Right renal pelvis (tissue), 4 donors: Measurements from ENCODE around the gene FOS. TPM values are rescaled to one million over a fixed set of nuclear protein-coding genes. Genes with fewer than 3 reads are reported as not detected.

ENCODE experiments used
- DNase-seq, 4 donors: peaks; one replicate each; pipeline ENCODE4 v3.0.0-alpha.2; 2013; ENCODE audit warnings: low read depth in 4 of 4, low spot score in 3 of 4, missing footprints in 1 of 4
- polyA plus RNA-seq, 4 donors: library from polyadenylated mRNA; unstranded; fragments of 120-200 nt; gene quantifications; one replicate each; pipeline ENCODE4 v1.2.1, GENCODE V29; 2013; ENCODE audit not compliant: insufficient read length in 4 of 4

FOS gene
- polyA plus RNA-seq, 4 donors, result 37.3 to 832 (median 397) TPM

DNA sequence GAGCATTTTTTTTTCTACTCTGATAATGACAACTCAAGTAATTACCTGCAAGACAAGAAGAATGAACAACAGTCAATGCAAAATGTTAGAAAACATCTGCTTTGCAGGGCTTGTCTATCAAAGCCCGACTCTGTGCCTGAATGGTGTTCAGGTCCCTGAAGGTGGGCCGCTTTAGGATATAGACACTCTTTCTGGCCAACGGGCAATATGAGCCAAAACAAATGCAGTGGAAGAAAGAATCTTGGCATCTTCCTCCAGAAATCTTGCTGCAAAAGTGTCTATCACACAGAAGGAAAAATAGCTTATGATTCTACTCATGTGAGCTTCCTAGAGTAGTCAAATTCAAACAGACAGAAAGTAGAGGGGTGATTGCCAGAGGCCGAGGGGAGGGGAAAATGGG is 32.7 kb downstream of the FOS start:
- DNase-seq, result no peak

DNA sequence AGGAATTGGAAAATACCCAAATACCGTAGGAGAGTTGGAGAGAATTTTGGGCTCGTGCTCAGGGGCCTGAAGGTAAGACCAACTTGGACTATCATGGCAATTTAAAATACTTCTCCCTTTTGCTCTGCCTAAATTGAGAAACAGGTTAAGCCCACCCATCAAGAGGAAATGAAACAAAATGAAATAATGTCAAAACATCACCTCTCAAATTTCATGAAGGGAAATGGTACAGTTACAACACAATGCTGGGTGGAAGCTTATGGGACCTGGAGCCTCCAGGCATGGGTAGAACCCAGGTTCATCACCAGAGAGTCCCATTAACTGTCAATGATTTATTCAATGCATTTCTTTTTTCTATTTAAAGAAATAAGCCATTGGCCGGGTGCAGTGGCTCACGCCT is 33.7 kb downstream of the FOS start:
- DNase-seq, result no peak

DNA sequence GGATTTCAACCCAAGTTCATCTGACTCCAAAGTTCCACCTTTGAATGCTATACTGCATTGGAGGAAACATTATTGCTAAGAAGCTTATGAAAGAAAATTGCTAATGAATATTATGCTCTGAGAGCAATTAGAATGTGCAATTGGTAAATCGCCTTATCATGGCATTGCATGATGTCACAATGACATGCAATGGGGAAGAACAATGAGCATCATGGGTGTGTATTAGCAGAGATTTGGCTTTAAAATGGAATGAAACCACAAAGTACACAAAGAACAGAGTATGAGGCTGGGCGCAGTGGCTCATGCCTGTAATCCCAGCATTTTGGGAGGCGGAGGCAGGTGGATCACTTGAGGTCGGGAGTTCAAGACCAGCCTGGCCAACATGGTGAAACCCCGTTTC is 34.7 kb downstream of the FOS start:
- no peak for DNase-seq

DNA sequence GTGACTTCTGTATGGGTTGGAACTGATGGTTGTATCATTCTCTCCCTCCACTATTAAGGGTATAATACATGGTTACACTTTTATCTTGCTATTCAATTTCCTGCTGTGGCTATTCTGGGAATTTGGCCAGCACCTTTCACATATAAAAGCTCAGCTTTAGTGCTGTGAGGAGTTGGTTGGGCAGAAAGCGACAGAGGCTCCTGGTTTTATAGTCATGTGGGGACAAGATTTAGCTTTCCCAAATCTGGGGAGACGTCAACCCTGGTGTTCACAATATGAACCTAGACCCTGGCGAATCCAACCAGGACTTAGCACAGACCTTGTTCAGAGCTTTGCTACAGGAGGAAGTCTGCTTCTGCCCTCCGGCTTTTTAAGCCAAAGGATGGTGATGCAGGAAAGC is 36.5 kb downstream of the FOS start:
- no peak for DNase-seq

DNA sequence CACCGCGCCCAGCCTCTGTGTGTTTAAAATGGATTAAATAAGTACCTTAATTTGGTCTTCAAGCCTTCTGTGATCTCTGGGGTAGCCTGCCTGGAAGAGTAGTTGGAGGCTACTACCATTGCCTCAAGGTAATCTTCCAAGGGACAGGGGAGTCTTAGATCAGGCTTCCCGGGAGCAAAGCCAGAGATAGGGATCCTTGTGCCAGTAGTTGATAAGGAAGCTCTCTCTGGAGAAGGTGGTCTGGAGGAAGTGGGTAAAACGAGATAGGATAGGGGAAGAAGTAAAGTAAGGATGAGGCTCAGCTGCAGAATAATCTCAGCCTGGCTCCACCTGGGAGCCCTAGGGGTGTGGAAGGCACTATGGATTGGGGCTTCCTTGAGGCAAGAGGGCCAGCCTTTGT is 38.5 kb downstream of the FOS start:
- DNase-seq, result no peak

DNA sequence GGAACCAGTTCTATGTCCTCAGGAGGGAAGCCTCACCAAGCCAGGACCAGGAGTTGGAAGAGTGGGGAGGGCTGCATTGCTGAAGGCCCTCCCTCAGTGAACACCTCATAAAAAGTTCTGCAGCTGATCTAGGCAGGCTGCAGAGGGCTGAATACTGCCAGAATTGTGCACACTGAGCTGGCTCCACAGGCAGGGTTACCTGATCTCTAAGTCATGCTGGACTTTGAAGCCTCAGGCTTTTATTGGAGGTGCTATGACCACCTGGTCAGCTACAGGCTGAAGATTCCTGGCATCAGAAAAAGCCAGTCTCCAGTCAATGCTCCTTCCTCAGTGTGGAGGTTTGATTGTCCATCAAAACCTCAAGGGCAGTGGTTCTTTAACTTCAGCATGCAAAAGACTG is 39.7 kb downstream of the FOS start:
- no peak for DNase-seq

DNA sequence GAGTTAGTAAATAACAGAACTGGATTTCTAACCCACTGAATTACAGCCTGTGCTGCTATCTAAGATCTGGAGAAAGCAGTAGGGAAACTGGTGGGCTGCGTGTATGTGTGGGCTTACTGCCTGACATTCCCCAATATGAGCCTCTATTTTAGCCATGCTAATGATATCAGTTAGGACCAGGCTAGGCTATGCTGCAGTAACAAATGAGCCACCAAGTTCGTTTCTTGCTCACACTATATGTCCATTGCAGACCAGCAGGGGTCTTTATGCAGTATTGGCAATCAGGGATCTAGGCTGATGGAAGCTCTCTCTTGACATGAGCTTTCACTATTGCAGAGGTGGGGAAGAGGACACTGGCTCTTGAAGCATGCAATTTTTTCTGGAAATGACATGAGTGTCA is 40.4 kb downstream of the FOS start:
- DNase-seq, result no peak

DNA sequence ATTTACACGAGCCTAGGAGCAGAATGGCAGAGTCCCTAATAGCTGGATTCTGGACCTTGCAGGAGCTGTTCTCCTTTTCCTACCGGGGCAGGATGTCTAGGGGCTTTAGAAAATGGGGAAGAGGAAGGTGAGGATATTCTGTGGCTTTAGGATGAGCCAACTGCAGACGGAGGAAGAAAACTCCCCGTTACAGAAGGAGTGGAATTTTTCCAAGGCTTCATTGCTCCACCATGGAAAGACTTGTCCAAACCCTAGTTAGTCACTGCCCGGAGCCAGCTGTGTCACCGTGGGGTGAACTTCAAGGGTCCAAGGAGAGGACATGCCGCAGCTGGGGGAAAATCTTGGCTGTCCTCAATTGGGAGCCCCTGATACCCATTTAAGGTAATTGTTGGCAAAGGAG is 41.6 kb downstream of the FOS start:
- DNase-seq, result no peak

DNA sequence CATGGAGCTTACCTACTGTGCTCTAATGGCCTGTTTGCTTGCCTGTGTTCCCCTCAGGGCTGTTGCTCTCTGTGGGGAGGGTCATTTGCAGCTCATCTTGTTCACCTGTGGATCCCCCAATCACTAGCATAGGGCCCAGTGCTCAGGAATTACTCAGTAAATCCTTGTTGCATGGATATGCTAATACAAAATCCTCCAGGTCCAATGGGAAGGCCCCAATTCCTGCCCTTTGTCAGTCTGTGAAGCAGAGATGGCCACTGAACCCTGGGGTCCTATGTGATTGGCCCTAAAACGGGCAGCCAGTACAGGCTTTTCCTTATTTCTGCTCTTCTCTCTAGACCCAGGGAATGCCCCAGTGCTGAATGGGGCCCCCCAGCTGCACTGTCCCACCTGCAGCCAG is 44.1 kb downstream of the FOS start:
- no peak for DNase-seq

DNA sequence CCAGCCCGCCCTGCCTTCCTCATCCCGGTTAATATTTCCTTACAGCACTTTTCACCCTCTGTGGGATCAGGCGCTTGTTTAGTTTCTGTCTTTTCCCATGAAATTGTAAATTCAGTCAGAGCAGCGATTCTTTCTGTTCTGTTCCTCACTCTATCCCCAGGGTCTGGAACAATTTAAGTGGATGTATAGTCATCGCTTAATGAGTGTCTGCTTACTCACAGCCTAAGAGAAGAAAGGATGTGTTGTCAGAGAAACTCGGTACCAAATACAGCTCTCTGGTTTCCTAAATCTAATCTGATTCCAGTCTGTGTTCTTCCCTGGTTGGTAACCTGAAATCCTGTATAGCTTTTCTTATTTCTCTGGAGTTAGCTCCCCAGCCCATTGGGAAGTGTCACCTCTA is 44.9 kb downstream of the FOS start:
- no peak for DNase-seq

DNA sequence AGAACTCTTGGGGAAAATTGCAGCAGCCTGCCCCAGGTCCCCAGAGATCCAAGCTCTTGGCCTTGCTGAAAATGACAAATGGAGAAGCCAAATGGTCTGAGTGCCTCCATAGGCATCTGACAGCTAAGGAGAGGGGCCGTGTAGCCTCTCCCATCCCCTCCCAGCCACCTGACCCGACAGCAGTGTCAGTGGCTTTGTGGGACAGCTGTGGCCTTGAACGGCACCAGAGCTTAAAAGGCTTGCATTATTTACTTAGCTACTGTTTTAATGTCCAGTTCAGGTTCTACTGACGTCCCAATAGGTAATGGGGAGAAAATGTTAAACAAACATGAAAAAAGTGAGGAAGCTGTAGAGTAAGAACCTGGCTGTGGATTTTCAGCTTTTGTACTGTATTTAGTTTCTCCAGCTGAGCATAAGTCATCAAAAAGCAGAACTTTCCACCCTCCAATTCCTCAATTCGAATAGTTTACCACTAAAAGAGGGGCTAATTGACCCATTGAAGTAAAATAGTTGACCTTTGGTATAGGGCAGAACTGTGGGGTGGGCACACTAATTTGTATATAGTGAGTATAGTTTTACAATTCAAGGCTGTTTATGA is 50.0 kb downstream of the FOS start:
- DNase-seq, result no peak

DNA sequence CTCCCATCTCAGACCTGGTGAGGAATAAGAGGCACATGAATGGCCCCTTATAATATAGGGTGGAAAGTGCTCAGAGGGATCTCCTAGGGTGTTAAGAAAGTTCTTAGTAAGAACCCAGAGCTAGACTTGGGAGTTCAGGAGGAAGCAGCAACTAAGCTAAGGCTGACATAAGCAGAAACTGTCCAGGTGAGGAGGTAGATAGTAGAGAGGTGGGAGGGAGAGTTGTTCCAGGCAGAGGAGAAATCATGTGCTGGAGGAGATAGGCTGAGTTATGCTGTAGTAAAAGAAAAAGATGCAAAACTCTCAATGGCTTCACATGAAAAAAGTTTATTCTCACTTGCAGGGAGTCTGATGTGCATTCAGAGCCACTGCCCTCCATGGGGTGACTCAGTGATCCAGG is 50.7 kb downstream of the FOS start:
- no peak for DNase-seq

DNA sequence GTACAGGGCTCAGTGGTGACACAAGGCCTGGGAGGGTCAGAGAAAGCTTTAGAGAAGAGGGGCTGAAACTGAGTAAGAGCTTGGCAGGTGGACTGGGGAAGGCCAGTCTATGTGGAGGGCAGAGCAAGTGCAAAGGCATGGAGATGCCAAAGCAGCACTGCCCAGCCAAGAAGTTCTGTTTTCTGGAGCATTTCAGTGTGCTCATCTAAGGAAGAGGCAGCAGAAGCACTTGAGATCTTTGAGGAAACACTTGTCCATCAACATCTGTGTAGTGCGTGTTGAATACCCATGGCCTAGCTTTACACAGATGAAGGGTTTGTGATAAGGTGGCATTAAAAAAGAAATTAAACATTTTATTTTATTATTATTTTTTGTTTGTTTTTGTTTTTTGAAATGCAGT is 52.8 kb downstream of the FOS start:
- no peak for DNase-seq

Other genes with a start within 250 kb of the FOS start
- gene MLH3, start 227.4 kb upstream of the FOS start, polyA plus RNA-seq, result 10 to 100 TPM; 30.8 to 36.8 (median 35.0) TPM
- gene ACYP1, start 214.8 kb upstream of the FOS start, polyA plus RNA-seq, result 10 to 100 TPM; 25.6 to 38.1 (median 29.1) TPM
- gene ZC2HC1C, start 209.2 kb upstream of the FOS start, polyA plus RNA-seq, result 1 to 10 TPM; 7.1 to 8.2 (median 7.6) TPM
- gene NEK9, start 151.8 kb upstream of the FOS start, polyA plus RNA-seq, result 100 to 1,000 TPM; 120 to 130 (median 124) TPM
- 100 to 1,000 TPM; 248 to 292 (median 284) TPM for gene TMED10, start 102.2 kb upstream of the FOS start, polyA plus RNA-seq
- 10 to 100 TPM; 21.6 to 30.7 (median 23.0) TPM for gene JDP2, start 149.2 kb downstream of the FOS start, polyA plus RNA-seq
- gene BATF, start 243.6 kb downstream of the FOS start, polyA plus RNA-seq, result under 1 TPM in 3 of 4 donors, not detected in 1; 0.50 to 1.00 (median 0.97) TPM